ENCODE results near the gene ITGA3.

GRCh38 chr17:50027172-50027880, 28.6 kb upstream of the ITGA3 start:
- TF ChIP-seq CTCF (IDR thresholded peaks at IDR 0.05 in 8 of 11, conservative IDR thresholded peaks at IDR 0.05 in 3 of 11): peak in 2 of 11 experiments; percentile 35
- TF ChIP-seq POLR2A (IDR thresholded peaks at IDR 0.05): no peak

All from spleen (tissue), 7 donors.